Measurements from ENCODE around the gene DCTPP1. TPM values are rescaled to one million over a fixed set of nuclear protein-coding genes. Genes with fewer than 3 reads are reported as not detected.
"Not testable (repeated sequence)": the region's sequence is repeated elsewhere in the genome, so short reads cannot be mapped to it uniquely, and the experiment has no call there.

The DCTPP1 gene
- total and polyA plus RNA-seq, 2 of the 4 experiments (the other 2 are of a cell fraction), result 24.9 to 45.5 TPM

DNA sequence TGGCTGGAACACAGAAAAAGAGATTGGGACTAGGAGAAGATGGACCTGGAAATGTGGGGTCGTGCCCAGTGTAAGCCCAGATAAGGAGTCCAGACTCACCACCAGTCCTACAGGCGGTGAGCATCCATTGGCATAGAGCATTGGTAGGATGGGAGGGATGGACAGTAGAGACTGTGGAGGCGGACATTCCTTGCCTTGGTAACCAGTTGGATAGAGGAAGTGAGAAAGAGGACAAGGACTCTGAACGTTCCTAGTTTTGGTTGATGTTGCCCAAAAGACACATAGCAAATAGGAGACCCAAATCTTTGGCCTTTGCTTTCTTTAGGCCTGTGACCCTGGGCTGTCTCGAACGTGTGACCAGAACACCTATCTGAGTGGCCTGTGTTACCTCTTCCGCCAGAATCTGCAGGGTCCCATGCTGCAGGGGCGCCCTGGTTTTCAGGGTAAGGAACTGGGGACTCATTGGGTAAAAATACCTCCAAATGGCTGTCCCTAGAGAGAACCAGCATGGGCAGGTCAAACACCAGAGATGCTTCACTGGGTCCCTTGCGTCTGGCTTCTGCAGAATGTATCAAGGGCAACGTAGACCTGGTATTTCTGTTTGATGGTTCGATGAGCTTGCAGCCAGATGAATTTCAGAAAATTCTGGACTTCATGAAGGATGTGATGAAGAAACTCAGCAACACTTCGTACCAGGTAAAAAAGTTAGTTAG, 49.1 kb upstream of the DCTPP1 start:
- Histone ChIP-seq H2BK5ac (ENCODE audit: low read depth, low read length, poor library complexity, severe bottlenecking) (no peak overlapping the region), H2BK15ac (ENCODE audit: low read depth, low read length) (no peak overlapping the region), H3K9ac (ENCODE audit: low read depth, low read length) (no peak overlapping the region), H2BK120ac (ENCODE audit: low read depth, low read length) (no peak overlapping the region), H2BK20ac (ENCODE audit: low read depth, low read length) (no peak overlapping the region), H4K8ac (ENCODE audit: low read depth in 2 of 2, low read length in 2 of 2) (no peak overlapping the region), H3K14ac (replicated peaks; ENCODE audit: low read depth, low read length) (no peak overlapping the region), H2AK9ac (replicated peaks; ENCODE audit: low read depth, low read length, poor library complexity) (no peak overlapping the region), H3K9me3 (ENCODE audit: control insufficient read depth, insufficient read depth, low read length) (no peaks in the 10 kb centered on the region), H3K23ac (ENCODE audit: low read depth, low read length) (no peak overlapping the region), H2AFZ (replicated peaks; ENCODE audit: low read length, poor library complexity) (no peak overlapping the region), H3K4ac (ENCODE audit: low read depth, low read length) (no peak overlapping the region), H4K91ac (ENCODE audit: insufficient read depth, low read depth, low read length) (no peak overlapping the region), H3K56ac (ENCODE audit: extremely low read depth, insufficient read depth, low read length) (no peak overlapping the region), H3K27ac (ENCODE audit: insufficient read depth, low read length) (no peak overlapping the region), H3K9me1 (ENCODE audit: insufficient read depth, low read length) (0 out of 2 replicates have a peak, but pooled peaks cover 2% of the 10 kb centered on the region), H3K27me3 (ENCODE audit: control insufficient read depth, insufficient read depth, low read length) (peaks cover 51% of the 10 kb centered on the region), H2AK5ac (ENCODE audit: low read depth, low read length) (no peak overlapping the region), H4K20me1 (ENCODE audit: insufficient read depth, low read length) (no peaks in the 10 kb centered on the region), H3K79me1 (ENCODE audit: low read depth in 1 of 2, low read length in 2 of 2) (no peaks in the 10 kb centered on the region), H3K4me3 (ENCODE audit: insufficient read depth, low read depth, low read length) (no peak overlapping the region), H3K36me3 (ENCODE audit: control insufficient read depth, insufficient read depth, low read length) (no peaks in the 10 kb centered on the region), H3K4me1 (ENCODE audit: control insufficient read depth, insufficient read depth, low read length) (no peaks in the 10 kb centered on the region), H4K5ac (ENCODE audit: low read depth, low read length) (no peak overlapping the region), H3K18ac (ENCODE audit: low read depth, low read length) (no peak overlapping the region), H3K4me2 (ENCODE audit: low read depth, low read length) (no peak overlapping the region)
- ATAC-seq (ENCODE audit: low read depth), result no peak
- CTCF ChIA-PET, result no interaction called here
- DNase-seq, result no peak
- BruUV-seq (replicated peaks), result no TSS peak
- in situ Hi-C loops (cut with MboI; ENCODE audit: low sequenced_read_pairs), result no loop called here
- 65% methylated on average over 4 of the region's 12 CpGs; no CpG with 5 or more reads in 1 of the 2 experiments for WGBS, 2 experiments (ENCODE audit: extremely low coverage in 2 of 2, insufficient read length in 1 of 2)
- dilution Hi-C loops (cut with HindIII; ENCODE audit: low sequenced_read_pairs, unreplicated experiment), result no loop called here
- intact Hi-C loops (cut with micrococcal nuclease), result no loop called here
- TF ChIP-seq FOS (IDR thresholded peaks at IDR 0.05; ENCODE audit: low read depth, low read length) (no peak), NFE2L2 (IDR thresholded peaks at IDR 0.05; ENCODE audit: low read depth, low read length) (no peak), USF2 (IDR thresholded peaks at IDR 0.05; ENCODE audit: low read depth, low read length) (no peak), CEBPB (IDR thresholded peaks at IDR 0.05; ENCODE audit: low read depth, low read length) (no peak)
- TF ChIP-seq, protein P1, sequence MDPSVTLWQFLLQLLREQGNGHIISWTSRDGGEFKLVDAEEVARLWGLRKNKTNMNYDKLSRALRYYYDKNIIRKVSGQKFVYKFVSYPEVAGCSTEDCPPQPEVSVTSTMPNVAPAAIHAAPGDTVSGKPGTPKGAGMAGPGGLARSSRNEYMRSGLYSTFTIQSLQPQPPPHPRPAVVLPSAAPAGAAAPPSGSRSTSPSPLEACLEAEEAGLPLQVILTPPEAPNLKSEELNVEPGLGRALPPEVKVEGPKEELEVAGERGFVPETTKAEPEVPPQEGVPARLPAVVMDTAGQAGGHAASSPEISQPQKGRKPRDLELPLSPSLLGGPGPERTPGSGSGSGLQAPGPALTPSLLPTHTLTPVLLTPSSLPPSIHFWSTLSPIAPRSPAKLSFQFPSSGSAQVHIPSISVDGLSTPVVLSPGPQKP (IDR thresholded peaks at IDR 0.05; ENCODE audit: borderline replicate concordance, low read depth, low read length), result no peak
- POLR2A ChIA-PET (ENCODE audit: unreplicated experiment), result no interaction called here

- H3K4ac ChIP-seq (ENCODE audit: low read depth, low read length); H3K9ac ChIP-seq (ENCODE audit: low read depth, low read length); ATAC-seq (ENCODE audit: low read depth); H4K8ac ChIP-seq (ENCODE audit: low read depth in 2 of 2, low read length in 2 of 2); H3K4me2 ChIP-seq (ENCODE audit: low read depth, low read length); H2AK5ac ChIP-seq (ENCODE audit: low read depth, low read length); H4K91ac ChIP-seq (ENCODE audit: insufficient read depth, low read depth, low read length); H3K4me1 ChIP-seq (ENCODE audit: control insufficient read depth, insufficient read depth, low read length); H2BK20ac ChIP-seq (ENCODE audit: low read depth, low read length); dilution Hi-C loops (cut with HindIII; ENCODE audit: low sequenced_read_pairs, unreplicated experiment); H3K56ac ChIP-seq (ENCODE audit: extremely low read depth, insufficient read depth, low read length); H3K79me1 ChIP-seq (ENCODE audit: low read depth in 1 of 2, low read length in 2 of 2); POLR2A ChIA-PET (ENCODE audit: unreplicated experiment); in situ Hi-C loops (cut with MboI; ENCODE audit: low sequenced_read_pairs); H4K20me1 ChIP-seq (ENCODE audit: insufficient read depth, low read length); H2AK9ac ChIP-seq (replicated peaks; ENCODE audit: low read depth, low read length, poor library complexity); H2BK15ac ChIP-seq (ENCODE audit: low read depth, low read length); H3K36me3 ChIP-seq (ENCODE audit: control insufficient read depth, insufficient read depth, low read length); H4K5ac ChIP-seq (ENCODE audit: low read depth, low read length); H3K23ac ChIP-seq (ENCODE audit: low read depth, low read length); H2AFZ ChIP-seq (replicated peaks; ENCODE audit: low read length, poor library complexity); H2BK5ac ChIP-seq (ENCODE audit: low read depth, low read length, poor library complexity, severe bottlenecking); H3K14ac ChIP-seq (replicated peaks; ENCODE audit: low read depth, low read length); H3K9me1 ChIP-seq (ENCODE audit: insufficient read depth, low read length); H3K4me3 ChIP-seq (ENCODE audit: insufficient read depth, low read depth, low read length); BruUV-seq (replicated peaks); H3K18ac ChIP-seq (ENCODE audit: low read depth, low read length); intact Hi-C loops (cut with micrococcal nuclease); H3K27ac ChIP-seq (ENCODE audit: insufficient read depth, low read length); H2BK120ac ChIP-seq (ENCODE audit: low read depth, low read length); DNase-seq; H3K9me3 ChIP-seq (ENCODE audit: control insufficient read depth, insufficient read depth, low read length); CTCF ChIA-PET: not testable (repeated sequence)
- 40% methylated on average over 1 of the region's 3 CpGs; no CpG with 5 or more reads in 1 of the 2 experiments for WGBS, 2 experiments (ENCODE audit: extremely low coverage in 2 of 2, insufficient read length in 1 of 2)
- peaks cover 55% of the 10 kb centered on the region for H3K27me3 ChIP-seq (ENCODE audit: control insufficient read depth, insufficient read depth, low read length)
Observed at GRCh38 chr16:30477773-30478172, 47.9 kb upstream of the DCTPP1 start.
